Endothelial cell of umbilical vein (primary cell): ENCODE results near the gene HSPA6. TPM values are rescaled to one million over a fixed set of nuclear protein-coding genes. Genes with fewer than 3 reads are reported as not detected.

ENCODE experiments used
- BruUV-seq: library from RNA; stranded (reverse); fragments of 400-500 nt; replicated peaks from 2 replicates; lab custom pipeline; 2021; lab: Mats Ljungman, UMichigan
- CTCF ChIA-PET: fragments of 300-600, 350-600 bp; sonication (Branson Sonifier 250); formaldehyde crosslinking; loops from one replicate; lab custom pipeline; 2021; ENCODE audit warnings: antibody characterized with exemption, inconsistent platforms; lab: Charles Lee
- POLR2A ChIA-PET: fragments of 300-600, 350-600 bp; sonication (Branson Sonifier 250); formaldehyde crosslinking; loops from one replicate; lab custom pipeline; 2021; ENCODE audit warnings: antibody characterized with exemption, inconsistent platforms; lab: Charles Lee
- DNase-seq: peaks from one replicate; pipeline ENCODE4 v3.0.0-alpha.2; 2011; ENCODE audit warnings: low read depth, low spot score
- FAIRE-seq: peaks from 2 replicates; lab custom pipeline; 2011; peaks lifted over from hg19 to GRCh38; lab: Jason Lieb, UNC
- H2AFZ ChIP-seq: 2 replicates; pipeline ENCODE4 v1.6.0; 2012; ENCODE audit warnings: low read depth, low read length, control low read depth, inconsistent platforms
- H3K27ac ChIP-seq: 2 replicates; pipeline ENCODE4 v1.5.1; 2011; ENCODE audit warnings: low read depth, mild to moderate bottlenecking, control low read depth, low read length, moderate library complexity; ENCODE audit not compliant: insufficient read depth
- H3K27me3 ChIP-seq, 2 experiments: 2 replicates each; pipeline versions ENCODE4 v1.6.0 to v1.6.1; 2011; ENCODE audit warnings: low read length in 2 of 2, mixed read lengths in 1 of 2; ENCODE audit not compliant: control insufficient read depth in 2 of 2, insufficient read depth in 2 of 2
- H3K36me3 ChIP-seq, 2 experiments: 2 replicates in 1 of 2; 3 replicates in 1 of 2; pipeline ENCODE4 v1.5.1; 2011; ENCODE audit warnings: low read length in 2 of 2, mild to moderate bottlenecking in 1 of 2, moderate library complexity in 1 of 2; ENCODE audit not compliant: control insufficient read depth in 2 of 2, insufficient read depth in 2 of 2; ENCODE audit errors: extremely low read depth in 1 of 2
- H3K4me1 ChIP-seq: 3 replicates; pipeline ENCODE4 v1.5.1; 2011; ENCODE audit warnings: mild to moderate bottlenecking, low read length; ENCODE audit not compliant: control insufficient read depth, insufficient read depth; ENCODE audit errors: extremely low read depth
- H3K4me2 ChIP-seq: 2 replicates; pipeline ENCODE4 v1.6.1; 2011; ENCODE audit warnings: low read length, control low read depth, mixed read lengths; ENCODE audit not compliant: insufficient read depth
- H3K4me3 ChIP-seq, 3 experiments: fragments of 200-600 bp in 1 of 3; sonication (generic), shearing (Covaris generic) in 1 of 3; replicated peaks in 1 of 3; 2 replicates each; pipeline ENCODE4 v1.5.1; 2011 to 2016; ENCODE audit warnings: control low read depth in 3 of 3, low read length in 3 of 3, mild to moderate bottlenecking in 2 of 3, inconsistent platforms in 1 of 3, low read depth in 1 of 3, moderate library complexity in 1 of 3; ENCODE audit not compliant: insufficient read depth in 1 of 3
- H3K79me2 ChIP-seq: 2 replicates; pipeline ENCODE4 v1.6.0; 2012; ENCODE audit warnings: low read length, inconsistent platforms; ENCODE audit not compliant: control insufficient read depth, insufficient read depth
- H3K9ac ChIP-seq: replicated peaks from 2 replicates; pipeline ENCODE3; 2011; ENCODE audit warnings: low read length, control low read depth; ENCODE audit not compliant: insufficient read depth; ENCODE audit errors: extremely low read depth
- H3K9me1 ChIP-seq: replicated peaks from 3 replicates; pipeline ENCODE4 v1.6.0; 2011; ENCODE audit warnings: mild to moderate bottlenecking, low read length; ENCODE audit not compliant: control insufficient read depth, insufficient read depth; ENCODE audit errors: extremely low read depth
- H3K9me3 ChIP-seq: replicated peaks from 2 replicates; pipeline ENCODE4 v1.5.1; 2012; ENCODE audit warnings: low read length, inconsistent platforms; ENCODE audit not compliant: control insufficient read depth, insufficient read depth
- H4K20me1 ChIP-seq: replicated peaks from 2 replicates; pipeline ENCODE3; 2011; ENCODE audit warnings: mild to moderate bottlenecking, low read length; ENCODE audit not compliant: control insufficient read depth, insufficient read depth; ENCODE audit errors: extremely low read depth
- EZH2 ChIP-seq: IDR thresholded peaks from 2 replicates; pipeline ENCODE4 v1.6.1; 2012; ENCODE audit warnings: borderline replicate concordance, low read depth, mild to moderate bottlenecking, moderate library complexity, low read length, inconsistent platforms; ENCODE audit not compliant: severe bottlenecking
- FOS ChIP-seq: IDR thresholded peaks from 2 replicates; pipeline ENCODE4 v1.6.1; 2011; ENCODE audit warnings: mild to moderate bottlenecking, low read length, moderate library complexity, borderline replicate concordance; ENCODE audit not compliant: insufficient read depth
- GATA2 ChIP-seq: IDR thresholded peaks from 2 replicates; pipeline ENCODE4 v1.7.0; 2011; ENCODE audit warnings: low read depth, mild to moderate bottlenecking, moderate library complexity, mixed read lengths, low read length; ENCODE audit not compliant: insufficient read length, insufficient read depth
- JUN ChIP-seq: IDR thresholded peaks from 2 replicates; pipeline ENCODE4 v1.6.1; 2011; ENCODE audit warnings: borderline replicate concordance, low read depth; ENCODE audit not compliant: insufficient read length, insufficient read depth
- MAX ChIP-seq: IDR thresholded peaks from 2 replicates; pipeline ENCODE4 v1.6.1; 2011; ENCODE audit not compliant: insufficient read depth, insufficient read length
- MYC ChIP-seq: IDR thresholded peaks from one replicate; pipeline ENCODE4 v1.6.1; 2011; ENCODE audit warnings: mild to moderate bottlenecking, low read depth, low read length
- POLR2A ChIP-seq: IDR thresholded peaks from 2 replicates; pipeline ENCODE4 v1.6.1; 2012; ENCODE audit warnings: low read depth, mild to moderate bottlenecking, control low read depth, low read length
- POLR2AphosphoS5 ChIP-seq: IDR thresholded peaks from 2 replicates; pipeline ENCODE4 v1.6.1; 2012; ENCODE audit warnings: low read depth, mild to moderate bottlenecking, control low read depth, low read length, moderate library complexity; ENCODE audit not compliant: insufficient read depth
- dilution Hi-C: fragments of 300-500 bp; cut with MboI; formaldehyde crosslinking; loops from one replicate; pipeline ENCODE4 v1.15.0; 2019; ENCODE audit warnings: low sequenced_read_pairs; ENCODE audit not compliant: extremely low pct_ligation_motif_present
- intact Hi-C: fragments of 100-400 bp; cut with micrococcal nuclease; formaldehyde crosslinking; loops from one replicate; pipeline ENCODE4 v1.10.0; 2022
- polyA plus RNA-seq, 4 experiments: library from polyadenylated mRNA; depleted of rRNA in 3 of 4; stranded (reverse) in 3 of 4; unstranded in 1 of 4; fragments of >200 nt; gene quantifications; 2 replicates each; pipeline versions ENCODE4 v1.2.1 to v1.2.3, GENCODE V29; 2011 to 2012; ENCODE audit warnings: missing spikeins in 1 of 4
- total RNA-seq: library from RNA; stranded (reverse); gene quantifications from 2 replicates; pipeline ENCODE4 v1.2.3, GENCODE V29; 2021
- TF ChIP-seq, protein P1 (sequence below), 2 donors: IDR thresholded peaks; 1 replicate in 1 of 2; 2 replicates in 1 of 2; pipeline ENCODE4 v1.5.1; 2011; ENCODE audit warnings: low read length in 2 of 2, mild to moderate bottlenecking in 2 of 2, moderate library complexity in 2 of 2, control low read depth in 1 of 2, inconsistent platforms in 1 of 2, low read depth in 1 of 2; ENCODE audit not compliant: insufficient read depth in 1 of 2; ENCODE audit errors: extremely low read depth in 1 of 2

Gene HSPA6
- total and polyA plus RNA-seq, 2 donors (not counting 3 experiments of a cell fraction or from before 2014, with no cell fraction given), result 0.10 to 0.13 TPM

GRCh38 chr1:161506336-161507223 lies 17.8 kb upstream of the HSPA6 start:
- H3K9ac ChIP-seq, result no peak overlapping the region
- H3K79me2 ChIP-seq, result no peaks in the 10 kb centered on the region
- no peaks in the 10 kb centered on the region for H3K27me3 ChIP-seq
- peak overlapping the region; percentile 2 for H3K4me2 ChIP-seq
- no TSS peak for BruUV-seq
- H3K27ac ChIP-seq, result no peak overlapping the region
- intact Hi-C loops (no loop called here), dilution Hi-C loops (no loop called here)
- H3K4me3 ChIP-seq, result no peak overlapping the region
- H3K36me3 ChIP-seq, result no peaks in the 10 kb centered on the region
- FAIRE-seq, result no peak
- H4K20me1 ChIP-seq, result no peaks in the 10 kb centered on the region
- H3K4me1 ChIP-seq, result peaks cover 5% of the 10 kb centered on the region
- peak; percentile 32 for DNase-seq
- peak overlapping the region; percentile 82 for H2AFZ ChIP-seq
- ChIA-PET CTCF (interaction anchor here (1.3 to 1.9 kb wide), 2 partner anchors 9 to 19 kb away, joined by 4 to 6 read pairs; no protein-coding TSS in a partner anchor), POLR2A (no interaction called here)
- no peaks in the 10 kb centered on the region for H3K9me3 ChIP-seq
- no peaks in the 10 kb centered on the region for H3K9me1 ChIP-seq
- TF ChIP-seq MYC (no peak), MAX (no peak), GATA2 (no peak), POLR2A (no peak), POLR2AphosphoS5 (no peak), FOS (no peak), JUN (no peak), EZH2 (no peak)
- TF ChIP-seq, protein P1, sequence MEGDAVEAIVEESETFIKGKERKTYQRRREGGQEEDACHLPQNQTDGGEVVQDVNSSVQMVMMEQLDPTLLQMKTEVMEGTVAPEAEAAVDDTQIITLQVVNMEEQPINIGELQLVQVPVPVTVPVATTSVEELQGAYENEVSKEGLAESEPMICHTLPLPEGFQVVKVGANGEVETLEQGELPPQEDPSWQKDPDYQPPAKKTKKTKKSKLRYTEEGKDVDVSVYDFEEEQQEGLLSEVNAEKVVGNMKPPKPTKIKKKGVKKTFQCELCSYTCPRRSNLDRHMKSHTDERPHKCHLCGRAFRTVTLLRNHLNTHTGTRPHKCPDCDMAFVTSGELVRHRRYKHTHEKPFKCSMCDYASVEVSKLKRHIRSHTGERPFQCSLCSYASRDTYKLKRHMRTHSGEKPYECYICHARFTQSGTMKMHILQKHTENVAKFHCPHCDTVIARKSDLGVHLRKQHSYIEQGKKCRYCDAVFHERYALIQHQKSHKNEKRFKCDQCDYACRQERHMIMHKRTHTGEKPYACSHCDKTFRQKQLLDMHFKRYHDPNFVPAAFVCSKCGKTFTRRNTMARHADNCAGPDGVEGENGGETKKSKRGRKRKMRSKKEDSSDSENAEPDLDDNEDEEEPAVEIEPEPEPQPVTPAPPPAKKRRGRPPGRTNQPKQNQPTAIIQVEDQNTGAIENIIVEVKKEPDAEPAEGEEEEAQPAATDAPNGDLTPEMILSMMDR (IDR thresholded peaks at IDR 0.05; ENCODE audit: extremely low read depth in 1 of 2, insufficient read depth in 1 of 2, low read depth in 1 of 2, low read length in 2 of 2), result no peak
